Activated CD8-positive, alpha-beta T cell treated with anti-CD3 and anti-CD28 coated beads for 36 hours (primary cell): Measurements from ENCODE around the gene FAM13C. TPM values are rescaled to one million over a fixed set of nuclear protein-coding genes. Genes with fewer than 3 reads are reported as not detected.
A peak's percentile ranks its signal among the peaks of the same experiment; 100 is the strongest.
"Not testable (repeated sequence)": the region's sequence is repeated elsewhere in the genome, so short reads cannot be mapped to it uniquely, and the experiment has no call there.

Experiments
- ATAC-seq: fragments of 200-7000 bp; cut with Tn5 transposase; one replicate; pipeline ENCODE4 v1.10.0; 2021; ENCODE audit warnings: mild to moderate bottlenecking, moderate library complexity
- CTCF ChIA-PET: fragments of 350-600 bp; sonication (Branson Sonifier 250); formaldehyde crosslinking; loops from one replicate; lab custom pipeline; 2021; ENCODE audit warnings: antibody characterized with exemption; lab: Charles Lee
- POLR2A ChIA-PET: fragments of 350-600 bp; sonication (Branson Sonifier 250); formaldehyde crosslinking; loops from one replicate; lab custom pipeline; 2021; ENCODE audit warnings: antibody characterized with exemption; lab: Charles Lee
- DNase-seq: peaks from one replicate; pipeline ENCODE4 v3.0.0-alpha.2; 2020
- H3K27ac Mint-ChIP-seq: one replicate; pipeline ENCODE4 v1.8.0; 2021; ENCODE audit warnings: mild to moderate bottlenecking, mixed read lengths
- H3K27me3 Mint-ChIP-seq: one replicate; pipeline ENCODE4 v1.8.0; 2021; ENCODE audit warnings: mixed read lengths
- H3K36me3 Mint-ChIP-seq: one replicate; pipeline ENCODE4 v1.8.0; 2021; ENCODE audit warnings: low read depth, mixed read lengths
- H3K4me1 Mint-ChIP-seq: one replicate; pipeline ENCODE4 v1.8.0; 2021; ENCODE audit warnings: low read depth, mixed read lengths
- H3K4me3 Mint-ChIP-seq: one replicate; pipeline ENCODE4 v1.8.0; 2021; ENCODE audit warnings: mild to moderate bottlenecking, moderate library complexity, mixed read lengths
- H3K9me3 Mint-ChIP-seq: one replicate; pipeline ENCODE4 v1.8.0; 2021; ENCODE audit warnings: mixed read lengths
- CTCF ChIP-seq: fragments of 200-600 bp; IDR thresholded peaks from one replicate; pipeline ENCODE4 v1.8.0; 2022; ENCODE audit warnings: antibody characterized with exemption, mild to moderate bottlenecking
- intact Hi-C: fragments of 100-400 bp; cut with micrococcal nuclease; formaldehyde crosslinking; loops from one replicate; pipeline ENCODE4 v1.10.0; 2022
- total RNA-seq, 2 experiments: library from RNA; stranded (reverse); gene quantifications; one replicate each; pipeline ENCODE4 v1.2.3, GENCODE V29; 2021

The FAM13C gene
- not detected for total RNA-seq

- CTCF ChIA-PET: no interaction called here
Observed at GRCh38 chr10:59362144-59362958, at the start of gene FAM13C. Gene FAM13C (minus strand): TSS chr10:59362549. CDS start chr10:59362460, 89 bp downstream.

GRCh38 chr10:59405235-59405634 is 42.9 kb upstream of the FAM13C start:
- ChIA-PET POLR2A (no interaction called here), CTCF (no interaction called here)
- intact Hi-C loops: no loop called here
- Mint-ChIP-seq H3K36me3 (no peaks in the 10 kb centered on the region), H3K27ac (no peak overlapping the region), H3K27me3 (no peaks in the 10 kb centered on the region), H3K4me3 (no peak overlapping the region), H3K9me3 (peaks cover 4% of the 10 kb centered on the region), H3K4me1 (no peaks in the 10 kb centered on the region)
- DNase-seq (no peak), ATAC-seq (no peak)
- TF ChIP-seq CTCF: no peak

More at GRCh38 chr10:59362144-59362958, at the start of gene FAM13C:
- POLR2A ChIA-PET: no interaction called here
- intact Hi-C loops: no loop called here
- peak; percentile 42 for ATAC-seq
- no peak for TF ChIP-seq CTCF
- H3K9me3 Mint-ChIP-seq: no peaks in the 10 kb centered on the region
- H3K36me3 Mint-ChIP-seq: no peaks in the 10 kb centered on the region
- H3K4me3 Mint-ChIP-seq: peak within 1 kb of the TSS; percentile 39
- no peak within 1 kb of the TSS for H3K27ac Mint-ChIP-seq
- peaks cover 8% of the 10 kb centered on the region for H3K4me1 Mint-ChIP-seq
- peak; percentile 19 for DNase-seq
- H3K27me3 Mint-ChIP-seq: peaks cover 15% of the 10 kb centered on the region

- H3K36me3 Mint-ChIP-seq: no peaks in the 10 kb centered on the region
- H3K9me3 Mint-ChIP-seq: peaks cover 13% of the 10 kb centered on the region
- H3K4me1 Mint-ChIP-seq: no peaks in the 10 kb centered on the region
- H3K27ac Mint-ChIP-seq: no peak overlapping the region
- no peak overlapping the region for H3K4me3 Mint-ChIP-seq
- intact Hi-C loops: no loop called here
- DNase-seq (no peak), ATAC-seq (no peak)
- no peak for TF ChIP-seq CTCF
- no peaks in the 10 kb centered on the region for H3K27me3 Mint-ChIP-seq
- ChIA-PET POLR2A (no interaction called here), CTCF (no interaction called here)
Observed at GRCh38 chr10:59400214-59400613, 37.9 kb upstream of the FAM13C start.

GRCh38 chr10:59399329-59399728 is 37.0 kb upstream of the FAM13C start:
- H3K4me3 Mint-ChIP-seq, H3K36me3 Mint-ChIP-seq, ATAC-seq, intact Hi-C loops, H3K27ac Mint-ChIP-seq, DNase-seq, POLR2A ChIA-PET, CTCF ChIA-PET, H3K27me3 Mint-ChIP-seq, H3K4me1 Mint-ChIP-seq: not testable (repeated sequence)
- H3K9me3 Mint-ChIP-seq: peaks cover 13% of the 10 kb centered on the region

GRCh38 chr10:59397961-59398360 is 35.6 kb upstream of the FAM13C start:
- Mint-ChIP-seq H3K36me3 (no peaks in the 10 kb centered on the region), H3K27me3 (no peaks in the 10 kb centered on the region), H3K4me3 (no peak overlapping the region), H3K27ac (no peak overlapping the region), H3K4me1 (no peaks in the 10 kb centered on the region), H3K9me3 (peaks cover 13% of the 10 kb centered on the region)
- intact Hi-C loops: no loop called here
- DNase-seq (no peak), ATAC-seq (no peak)
- CTCF ChIA-PET: no interaction called here
- no peak for TF ChIP-seq CTCF
- POLR2A ChIA-PET: no interaction called here
